Left colon (tissue), 2 donors: ENCODE measurements around the gene NAPEPLD. TPM values are rescaled to one million over a fixed set of nuclear protein-coding genes. Genes with fewer than 3 reads are reported as not detected.
"Not testable (repeated sequence)": the region's sequence is repeated elsewhere in the genome, so short reads cannot be mapped to it uniquely, and the experiment has no call there.

Source experiments
- ATAC-seq: fragments of 200-7000 bp; cut with Tn5 transposase; one replicate; pipeline ENCODE4 v1.9.1; 2020; ENCODE audit warnings: mild to moderate bottlenecking, moderate library complexity
- DNase-seq, 2 donors: peaks; one replicate each; pipeline ENCODE4 v3.0.0-alpha.2; 2020
- intact Hi-C, 2 donors: fragments of 100-400 bp; cut with DNase I in 1 of 2; cut with micrococcal nuclease in 1 of 2; formaldehyde crosslinking; loops; one replicate each; pipeline versions ENCODE4 v1.11.2 to v1.14.0; 2022; cut with DNase I, micrococcal nuclease
- long read RNA-seq: library from polyadenylated mRNA; unstranded; transcript quantifications from one replicate; pipeline ENCODE4 v2.0.0, GENCODE V29; 2021
- total RNA-seq, 2 donors: library from RNA; stranded (reverse); fragmentation: NEBNext Ultra II Directional; extraction: Animal tissue kit (Norgen Biotek cat#: 25700); gene quantifications; one replicate each; pipeline ENCODE4 v1.2.1, GENCODE V29; 2021
- donor health status: DM: no; HTN: no; CAD: no.
- donor health status: DM: yes; HTN: yes; CAD: no.

Gene NAPEPLD
- 10 to 100 TPM; 47.5 to 66.5 TPM for total RNA-seq
- long read RNA-seq, full-length matches to known transcripts: 38 of 59 reads
- long read RNA-seq, partial matches to known transcripts: 7 of 59 reads
- long read RNA-seq, other reads (novel, unspliced or antisense): 14 of 59 reads

DNA sequence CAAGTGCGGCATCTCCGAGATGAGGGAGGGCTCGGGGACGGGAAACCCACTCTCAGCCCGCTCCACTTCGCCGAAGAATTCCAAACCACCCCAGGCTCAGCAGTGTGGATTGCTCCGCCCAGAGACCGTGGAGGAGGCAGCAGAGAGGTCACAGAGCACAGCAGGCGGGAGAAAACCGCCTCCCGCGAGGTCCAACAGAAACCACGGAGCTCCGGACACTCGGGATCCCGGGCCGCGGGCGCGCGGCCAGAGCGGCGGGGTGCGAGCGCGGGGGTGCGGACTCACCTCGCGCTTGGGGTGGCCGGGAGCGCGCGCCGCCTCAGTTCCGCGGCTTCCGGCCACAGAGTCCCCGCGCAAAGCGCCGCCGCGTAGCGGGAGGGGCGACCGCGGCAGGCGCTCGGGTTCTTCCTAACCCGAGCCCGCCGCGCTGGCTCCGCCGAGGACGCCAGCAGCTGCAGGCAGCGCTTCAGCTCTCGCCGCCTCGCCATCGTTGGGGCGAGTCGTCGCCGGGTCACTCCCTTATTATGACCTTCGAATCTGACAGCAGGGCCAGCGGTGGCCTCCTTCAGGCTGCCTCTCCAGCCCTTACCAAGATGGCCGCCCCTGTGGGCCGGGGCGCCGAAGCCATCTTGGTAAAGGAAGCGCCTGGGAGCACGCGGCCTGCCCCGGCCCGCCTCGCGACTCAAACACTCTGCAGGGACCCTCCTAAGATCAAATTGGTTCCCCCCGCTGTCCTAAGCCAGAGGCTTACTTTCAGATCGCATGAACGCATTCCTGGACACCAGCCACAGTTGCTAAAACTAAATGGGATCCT lies at the start of gene NAPEPLD:
Gene NAPEPLD (minus strand): TSS at position 106 of the 814 bp plus-strand sequence. CDS start 20,323 bp downstream, outside the sequence.
- DNase-seq: peak; percentile 87 to 88
- intact Hi-C loops: loop anchor here in 1 of 2 donors (5.0 kb wide), 1 partner anchor 77 kb away; the partner anchor contains the start of gene FBXL13
- ATAC-seq: peak; percentile 58

DNA sequence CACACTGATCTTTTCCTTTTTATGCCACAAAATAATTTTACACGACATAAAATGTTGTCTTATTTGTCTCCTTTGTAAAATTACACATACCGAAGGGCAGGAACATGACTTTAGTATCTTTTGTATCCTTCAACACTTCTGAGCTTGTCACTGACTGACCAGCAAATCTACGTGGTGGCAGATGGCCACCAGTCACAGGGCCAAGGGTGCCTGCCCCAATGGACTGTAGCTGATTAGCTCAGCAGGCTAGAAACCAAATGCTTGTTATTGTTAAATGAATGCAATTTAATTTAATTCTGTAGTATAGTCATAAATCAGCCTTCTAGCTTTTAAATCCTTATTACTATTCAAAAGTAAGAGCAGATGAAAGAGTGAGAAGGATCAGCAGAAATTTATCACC lies 49.2 kb upstream of the NAPEPLD start:
- intact Hi-C loops, DNase-seq, ATAC-seq: not testable (repeated sequence)

DNA sequence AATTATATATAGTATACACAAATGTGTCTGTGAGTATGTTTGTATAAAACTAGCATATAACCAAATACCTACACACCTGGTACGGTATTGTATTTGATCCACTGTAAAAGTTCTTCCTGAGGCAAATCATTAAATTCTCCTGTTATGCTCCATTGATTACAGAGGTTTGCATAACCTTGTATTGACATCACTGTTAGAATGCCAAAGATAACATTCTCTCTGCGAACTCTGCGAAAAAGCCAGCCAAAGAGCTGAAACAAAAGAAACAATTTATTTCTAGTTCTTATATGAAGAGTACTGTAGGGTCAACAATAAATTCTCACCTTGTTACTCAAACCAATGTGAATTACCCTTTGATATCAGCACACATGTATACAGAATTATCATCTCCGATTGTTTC lies 46.5 kb upstream of the NAPEPLD start:
- DNase-seq, intact Hi-C loops, ATAC-seq: not testable (repeated sequence)

DNA sequence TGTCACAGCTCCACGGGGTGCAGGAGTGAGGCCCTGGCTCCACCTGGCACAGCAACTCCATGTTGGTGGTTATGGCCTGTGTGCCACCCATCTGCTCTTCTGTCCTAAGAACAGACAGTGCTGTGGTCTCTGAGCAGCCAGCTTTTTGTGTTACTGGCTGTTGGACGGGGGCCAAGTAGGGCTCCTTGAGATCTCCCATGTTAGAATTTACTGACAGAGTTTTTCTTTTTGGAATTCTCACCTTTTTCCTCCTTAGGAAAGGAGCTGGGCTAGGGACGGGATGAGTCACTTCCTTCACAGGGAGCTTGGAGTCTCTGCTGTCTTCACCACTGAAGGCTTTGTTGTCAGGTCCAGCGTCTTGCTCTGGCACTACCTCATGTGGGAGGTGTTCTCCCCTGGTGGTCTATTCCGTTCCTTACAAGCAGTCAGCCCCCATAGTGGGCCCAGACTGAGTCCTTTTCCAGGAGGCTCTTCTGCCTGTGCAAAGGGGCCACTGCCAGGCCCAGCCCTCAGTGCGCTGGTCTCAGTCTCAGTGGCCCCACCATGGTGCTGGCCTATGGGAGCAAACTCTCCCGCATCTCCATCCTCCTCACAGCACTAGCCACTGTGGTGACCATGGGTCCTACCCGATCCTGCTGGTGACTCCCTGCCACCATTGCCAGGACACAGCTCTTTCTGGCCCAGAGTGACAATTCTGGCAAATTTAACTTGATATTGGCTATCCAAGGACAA lies 23.7 kb upstream of the NAPEPLD start:
- DNase-seq, ATAC-seq, intact Hi-C loops: not testable (repeated sequence)

DNA sequence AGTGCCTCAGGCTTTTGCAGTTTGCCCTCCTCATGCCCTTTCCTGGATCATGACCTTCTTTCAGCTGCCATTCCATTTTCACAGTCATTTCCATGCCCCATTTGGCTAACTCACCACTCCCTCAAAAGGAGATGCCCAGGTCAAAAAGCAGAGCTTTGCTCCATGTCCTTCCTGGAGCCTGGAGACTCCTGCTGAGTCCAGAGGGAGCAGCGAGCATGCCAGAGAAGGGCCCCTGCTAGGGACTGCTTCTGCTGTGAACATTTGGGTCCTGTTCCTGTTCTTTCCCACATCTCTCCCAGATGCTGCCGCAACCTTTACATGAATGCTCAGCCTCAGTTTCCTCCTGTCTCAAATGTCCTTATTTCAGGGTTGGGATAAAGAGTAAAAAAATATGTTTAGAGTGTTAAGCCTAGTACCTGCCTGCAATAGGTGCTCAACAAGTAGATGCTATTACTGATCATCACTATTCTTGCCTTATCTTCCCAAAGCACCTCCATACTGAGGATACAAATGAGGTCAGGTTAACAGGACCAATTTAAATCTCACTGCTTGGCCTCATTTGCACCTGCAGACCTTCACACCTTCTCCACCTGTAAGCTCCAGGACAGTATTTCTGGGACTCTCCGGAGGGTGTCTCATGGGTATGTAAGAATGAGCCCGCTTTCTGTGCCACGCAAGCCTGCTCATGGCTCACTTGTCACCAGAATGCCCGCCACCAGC lies 23.0 kb upstream of the NAPEPLD start:
- peak; percentile 45 for ATAC-seq
- intact Hi-C loops, DNase-seq: not testable (repeated sequence)

DNA sequence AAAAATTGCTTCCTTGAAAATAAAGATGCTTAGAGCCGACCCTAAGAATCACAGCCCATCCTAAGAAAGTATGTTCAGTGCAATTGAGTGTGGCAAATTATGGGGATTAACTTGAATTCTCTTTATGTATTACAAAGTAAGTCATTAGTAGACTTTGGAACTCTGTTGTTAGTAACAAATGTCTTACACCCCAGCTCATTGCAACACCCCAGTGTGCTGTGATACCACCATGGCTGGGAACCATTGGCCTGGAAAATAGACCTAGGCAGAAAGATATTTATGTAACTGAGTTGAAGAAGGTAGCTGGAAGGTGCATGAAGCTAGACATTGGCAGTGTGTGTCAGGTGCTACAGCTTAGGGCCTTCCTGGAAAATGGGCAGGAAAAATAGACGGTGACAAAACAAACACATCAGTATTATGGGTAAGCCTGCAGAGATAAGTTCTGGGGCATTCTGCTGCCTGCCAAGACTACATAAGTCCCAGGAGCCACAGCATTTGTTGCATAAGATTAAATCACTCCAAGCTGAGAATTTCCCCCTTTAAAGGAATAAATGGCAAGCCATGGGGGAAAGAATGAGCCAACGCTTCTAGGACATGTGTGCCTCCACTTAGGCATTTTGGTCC lies 18.1 kb upstream of the NAPEPLD start:
- ATAC-seq, intact Hi-C loops, DNase-seq: not testable (repeated sequence)

DNA sequence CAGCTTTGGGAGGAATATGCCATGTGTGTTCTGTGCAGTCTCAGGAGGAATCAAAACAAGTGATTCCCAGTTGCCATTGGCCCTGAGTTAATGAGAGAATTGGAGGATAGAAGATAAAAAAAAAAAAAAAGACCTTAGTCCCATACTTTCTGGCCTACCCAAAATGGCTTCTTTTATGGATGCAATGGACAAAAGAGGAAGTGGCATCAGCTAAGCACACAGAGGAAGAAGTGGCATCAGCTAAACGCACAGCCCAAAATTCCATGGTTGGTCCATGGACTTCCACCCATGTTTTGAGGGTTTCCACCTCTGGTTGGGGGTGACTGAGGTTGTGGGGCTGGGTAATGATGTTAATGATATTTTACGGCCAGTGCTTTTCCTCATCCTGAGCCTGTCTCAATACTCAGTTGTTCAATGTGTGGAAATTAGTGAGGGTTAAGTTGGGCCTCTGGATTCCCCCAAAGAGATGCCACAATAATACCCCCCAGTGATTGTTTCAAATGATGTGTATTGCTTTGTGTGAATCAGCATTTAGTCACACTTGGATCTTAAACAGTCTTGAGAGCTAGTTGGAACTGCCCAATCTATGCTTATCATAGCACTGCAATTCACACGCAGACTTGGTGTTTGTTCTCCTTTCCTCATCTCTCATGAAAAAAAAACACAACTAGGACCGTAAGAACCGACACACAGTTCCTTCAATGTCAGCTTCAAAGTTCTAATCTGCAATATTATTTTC lies 14.4 kb upstream of the NAPEPLD start:
- intact Hi-C loops, ATAC-seq, DNase-seq: not testable (repeated sequence)

DNA sequence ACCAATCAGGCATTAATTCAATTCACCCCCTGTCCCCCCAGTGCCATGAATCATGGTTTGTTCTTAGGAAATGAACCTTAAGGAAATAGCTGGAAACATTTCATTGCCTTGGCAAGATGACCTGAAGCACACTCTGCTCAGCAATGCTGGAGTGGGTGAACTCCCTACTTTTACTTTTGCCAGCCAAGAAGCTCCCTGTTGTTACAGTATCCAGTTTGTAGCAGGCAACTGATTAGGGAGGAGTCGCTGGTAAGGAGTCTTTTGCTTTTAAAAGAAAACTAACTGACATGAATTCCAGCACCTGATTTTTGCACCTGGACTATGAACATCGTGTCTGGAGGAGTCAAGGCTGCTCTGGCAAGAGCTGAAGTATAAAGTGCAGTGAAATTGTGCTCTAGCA lies 13.7 kb upstream of the NAPEPLD start:
- DNase-seq, intact Hi-C loops: not testable (repeated sequence)
- ATAC-seq: peak; percentile 76

DNA sequence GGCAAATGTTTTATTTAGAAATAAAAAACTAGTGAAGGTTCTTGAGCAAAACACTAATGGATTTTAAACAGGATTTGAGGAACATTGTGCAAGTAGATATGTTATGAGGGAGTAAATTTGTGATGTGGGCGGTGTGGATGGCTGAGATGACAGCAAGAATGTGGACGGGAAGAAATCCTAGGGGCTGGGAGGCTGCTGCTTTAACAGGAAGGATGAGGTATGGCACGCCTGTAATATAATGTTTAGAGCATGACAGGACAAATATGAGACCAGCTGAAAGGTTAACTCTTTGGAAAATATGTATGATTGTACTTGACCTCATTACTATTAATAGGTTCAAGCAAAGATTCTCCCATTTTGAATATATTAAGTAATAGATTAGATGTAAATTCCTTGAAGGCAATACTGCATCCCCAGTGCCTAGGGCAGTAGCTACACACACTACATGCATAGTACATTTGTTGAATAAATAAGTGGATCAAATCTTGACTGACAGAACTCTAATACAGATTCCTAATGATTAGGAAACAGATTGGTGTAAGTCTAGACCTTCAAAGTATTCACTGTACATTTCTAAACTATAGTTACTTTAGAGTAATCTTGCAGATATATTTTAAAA lies 13.2 kb upstream of the NAPEPLD start:
- ATAC-seq: peak; percentile 51
- intact Hi-C loops: not testable (repeated sequence)

DNA sequence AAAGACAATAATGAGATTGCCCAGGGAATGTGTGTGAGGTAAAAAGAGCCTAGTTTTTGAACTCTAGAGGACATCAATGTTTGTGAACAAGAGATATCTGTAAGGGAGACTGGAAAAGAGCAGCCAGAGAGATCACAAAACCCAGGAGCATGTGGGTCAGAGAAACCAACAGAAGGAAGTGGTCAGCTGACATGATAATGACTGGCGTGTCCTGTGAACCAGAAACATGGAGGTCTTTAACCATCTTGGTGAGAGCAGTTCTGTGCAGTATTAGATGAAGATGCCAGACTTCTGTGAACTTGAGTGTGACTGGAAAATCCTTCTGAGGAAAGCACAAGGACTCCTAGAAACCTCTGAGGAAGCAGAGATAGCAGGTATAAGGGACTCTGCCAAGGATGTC lies 10.2 kb upstream of the NAPEPLD start:
- ATAC-seq, DNase-seq, intact Hi-C loops: not testable (repeated sequence)

More for the DNA sequence above, 13.2 kb upstream of the NAPEPLD start:
- not testable (repeated sequence) for DNase-seq

DNA sequence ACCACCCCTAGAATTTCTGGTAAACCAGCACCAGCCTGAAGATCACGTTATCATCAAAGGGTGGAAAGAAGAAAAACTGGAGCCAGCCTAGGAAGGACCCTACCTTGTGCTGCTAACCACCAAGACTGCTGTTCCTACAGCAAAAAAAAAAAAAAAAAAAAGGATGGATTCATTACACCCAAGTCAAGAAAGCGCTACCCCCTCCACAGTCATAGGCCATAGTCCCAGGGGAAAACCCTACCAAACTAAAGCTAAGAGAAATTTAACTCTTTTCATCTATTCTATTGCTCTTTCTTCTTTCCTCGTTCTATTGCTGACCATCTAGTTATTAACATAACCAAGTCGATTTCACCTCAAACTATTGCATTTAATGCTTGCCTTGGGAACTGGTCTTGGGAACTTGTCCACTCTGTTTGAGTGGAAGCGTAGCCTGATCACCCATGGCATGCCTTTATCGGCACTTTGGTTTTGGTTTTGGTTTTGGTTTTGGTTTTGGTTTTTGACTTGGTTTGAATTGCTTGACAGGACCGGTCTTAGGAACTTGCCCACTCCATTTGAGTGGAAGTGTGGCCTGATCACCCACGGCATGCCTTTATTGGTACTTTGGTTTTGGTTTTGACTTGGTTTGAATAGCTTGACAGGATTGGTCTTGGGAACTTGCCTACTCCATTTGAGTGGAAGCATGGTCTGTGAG lies 6.6 kb upstream of the NAPEPLD start:
- ATAC-seq, intact Hi-C loops, DNase-seq: not testable (repeated sequence)

DNA sequence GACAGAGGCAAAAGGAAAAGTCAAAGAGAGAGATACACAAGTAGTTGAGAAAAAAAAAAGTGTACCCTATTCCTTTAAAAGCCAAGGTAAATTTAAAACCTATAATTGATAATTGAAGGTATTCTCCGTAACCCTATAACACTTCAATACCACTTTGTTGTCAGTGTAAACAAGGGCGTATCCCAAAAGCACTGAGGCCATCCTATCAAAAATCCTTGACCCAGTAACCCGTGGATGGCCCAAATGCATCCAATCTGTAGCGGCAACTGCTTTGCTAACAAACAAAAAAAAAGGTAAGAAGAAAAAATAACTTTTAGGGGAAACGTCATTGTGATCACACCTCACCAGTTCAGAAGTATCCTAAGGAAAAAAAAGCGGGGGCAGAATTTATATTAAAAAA lies 5.1 kb upstream of the NAPEPLD start:
- intact Hi-C loops: no loop called here
- ATAC-seq (no peak), DNase-seq (no peak)

DNA sequence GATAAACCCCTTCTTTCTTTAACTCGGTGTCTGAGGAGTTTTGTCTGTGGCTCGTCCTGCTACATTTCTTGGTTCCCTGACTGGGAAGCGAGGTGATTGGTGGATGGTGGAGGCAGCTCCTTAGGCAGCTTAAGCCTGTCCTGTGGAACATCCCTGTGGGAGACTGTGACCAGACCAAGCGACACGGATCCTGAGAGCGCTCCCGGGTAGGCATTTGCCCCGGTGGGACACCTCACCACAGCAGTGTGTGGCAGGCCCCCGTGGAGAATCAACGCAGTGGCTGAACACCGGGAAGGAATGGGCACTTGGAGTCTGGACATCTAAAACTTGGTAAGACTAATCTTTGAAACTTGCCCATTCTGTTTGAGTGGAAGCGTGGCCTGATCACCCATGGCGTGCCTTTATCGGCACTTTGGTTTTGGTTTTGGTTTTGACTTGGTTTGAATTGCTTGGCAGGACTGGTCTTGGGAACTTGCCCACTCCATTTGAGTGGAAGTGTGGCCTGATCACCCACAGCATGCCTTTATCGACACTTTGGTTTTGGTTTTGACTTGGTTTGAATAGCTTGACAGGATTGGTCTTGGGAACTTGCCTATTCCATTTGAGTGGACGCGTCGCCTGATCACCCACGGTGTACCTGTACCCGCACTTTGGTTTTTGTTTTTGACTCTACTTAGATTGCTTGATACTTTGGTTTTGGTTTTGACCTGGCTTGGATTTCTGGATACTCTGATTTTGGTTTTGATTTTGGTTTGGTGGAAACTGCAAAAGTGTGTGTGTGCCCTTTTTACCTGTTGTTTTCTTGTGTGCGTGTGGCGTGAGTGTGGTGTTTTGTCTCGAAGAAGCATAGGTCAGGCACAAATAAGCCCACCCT lies 4.1 kb upstream of the NAPEPLD start:
- DNase-seq, intact Hi-C loops, ATAC-seq: not testable (repeated sequence)

DNA sequence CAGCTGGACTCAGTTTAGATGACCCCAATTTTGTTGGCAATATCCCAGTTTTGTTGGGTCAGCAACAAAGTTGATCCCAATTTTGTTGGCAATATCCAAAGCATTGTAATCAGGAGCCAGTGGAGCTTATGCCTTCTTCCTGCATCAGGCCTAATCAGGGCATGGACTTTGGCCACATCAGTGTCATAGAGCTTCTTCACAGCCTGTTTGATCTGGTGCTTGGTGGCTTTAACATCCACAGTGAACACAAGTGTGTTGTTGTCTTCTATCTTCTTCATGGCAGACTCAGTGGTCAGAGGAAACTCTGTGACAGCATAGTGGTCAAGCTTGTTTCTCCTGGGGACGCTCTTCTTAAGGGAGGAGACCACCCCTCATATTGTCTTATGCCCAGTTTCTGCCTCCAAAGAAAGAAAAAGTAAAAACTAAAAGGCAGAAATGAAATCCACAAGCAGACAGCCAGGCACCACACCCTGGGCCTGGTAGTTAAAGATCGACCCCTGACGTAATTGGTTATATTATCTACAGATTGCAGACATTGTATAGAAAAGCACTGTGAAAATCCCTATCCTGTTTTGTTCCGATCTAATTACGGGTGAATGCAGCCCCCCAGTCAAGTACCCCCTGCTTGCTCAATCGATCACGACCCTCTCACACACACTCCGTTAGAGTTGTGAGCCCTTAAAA lies 3.2 kb upstream of the NAPEPLD start:
- DNase-seq: peak; percentile 57 to 71
- peak; percentile 45 for ATAC-seq
- intact Hi-C loops: not testable (repeated sequence)

DNA sequence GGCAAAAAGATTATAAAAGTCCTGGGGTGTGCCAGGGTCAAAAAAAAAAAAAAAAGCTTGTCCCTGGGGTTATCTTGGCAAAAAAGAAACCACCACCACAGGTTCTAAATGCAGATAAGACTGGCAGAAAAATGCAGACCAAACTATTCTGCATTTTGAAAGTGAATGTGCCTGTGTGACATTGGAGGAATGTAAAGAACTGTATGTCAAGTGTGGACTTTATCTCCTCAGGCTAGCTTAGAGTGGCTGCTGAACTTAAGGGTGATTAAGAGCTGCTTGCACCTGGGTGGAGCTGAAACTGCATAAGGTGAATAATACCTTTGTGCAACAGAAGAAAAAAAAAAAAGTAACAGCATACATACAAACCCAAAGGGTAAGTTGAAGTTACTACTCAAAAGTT lies 1.3 kb upstream of the NAPEPLD start:
- DNase-seq: peak in 1 of 2 donors; percentile 67
- intact Hi-C loops: no loop called here
- ATAC-seq: peak; percentile 63
